ENCODE data around the gene EPB41L1.

The EPB41L1 gene

DNA sequence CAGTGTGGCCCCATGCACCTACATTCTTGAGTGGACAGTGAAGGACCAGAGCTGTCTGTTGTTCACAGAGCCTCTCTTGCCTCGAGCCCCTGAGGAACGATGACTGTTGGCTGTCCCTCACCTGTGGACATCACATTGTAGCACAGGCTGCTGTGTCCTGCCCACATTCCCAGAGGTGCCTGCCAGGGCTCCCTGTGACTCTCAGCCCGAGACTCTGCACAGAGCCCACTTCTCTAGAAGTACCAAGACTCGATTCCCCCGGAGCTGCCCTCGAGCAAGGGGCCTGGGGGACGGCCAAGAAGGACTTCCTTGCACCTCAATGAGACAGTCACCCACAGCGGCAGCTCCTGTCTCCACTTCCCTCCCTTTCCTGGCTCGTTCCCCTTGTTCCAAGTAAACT lies 123.0 kb downstream of the EPB41L1 start:
- H3K4me3 ChIP-seq (ENCODE audit: low read length), result no peak overlapping the region
- TF ChIP-seq, protein P1, sequence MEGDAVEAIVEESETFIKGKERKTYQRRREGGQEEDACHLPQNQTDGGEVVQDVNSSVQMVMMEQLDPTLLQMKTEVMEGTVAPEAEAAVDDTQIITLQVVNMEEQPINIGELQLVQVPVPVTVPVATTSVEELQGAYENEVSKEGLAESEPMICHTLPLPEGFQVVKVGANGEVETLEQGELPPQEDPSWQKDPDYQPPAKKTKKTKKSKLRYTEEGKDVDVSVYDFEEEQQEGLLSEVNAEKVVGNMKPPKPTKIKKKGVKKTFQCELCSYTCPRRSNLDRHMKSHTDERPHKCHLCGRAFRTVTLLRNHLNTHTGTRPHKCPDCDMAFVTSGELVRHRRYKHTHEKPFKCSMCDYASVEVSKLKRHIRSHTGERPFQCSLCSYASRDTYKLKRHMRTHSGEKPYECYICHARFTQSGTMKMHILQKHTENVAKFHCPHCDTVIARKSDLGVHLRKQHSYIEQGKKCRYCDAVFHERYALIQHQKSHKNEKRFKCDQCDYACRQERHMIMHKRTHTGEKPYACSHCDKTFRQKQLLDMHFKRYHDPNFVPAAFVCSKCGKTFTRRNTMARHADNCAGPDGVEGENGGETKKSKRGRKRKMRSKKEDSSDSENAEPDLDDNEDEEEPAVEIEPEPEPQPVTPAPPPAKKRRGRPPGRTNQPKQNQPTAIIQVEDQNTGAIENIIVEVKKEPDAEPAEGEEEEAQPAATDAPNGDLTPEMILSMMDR (conservative IDR thresholded peaks at IDR 0.05; ENCODE audit: low read depth, low read length), result no peak
- no peak for DNase-seq (ENCODE audit: low read depth)

DNA sequence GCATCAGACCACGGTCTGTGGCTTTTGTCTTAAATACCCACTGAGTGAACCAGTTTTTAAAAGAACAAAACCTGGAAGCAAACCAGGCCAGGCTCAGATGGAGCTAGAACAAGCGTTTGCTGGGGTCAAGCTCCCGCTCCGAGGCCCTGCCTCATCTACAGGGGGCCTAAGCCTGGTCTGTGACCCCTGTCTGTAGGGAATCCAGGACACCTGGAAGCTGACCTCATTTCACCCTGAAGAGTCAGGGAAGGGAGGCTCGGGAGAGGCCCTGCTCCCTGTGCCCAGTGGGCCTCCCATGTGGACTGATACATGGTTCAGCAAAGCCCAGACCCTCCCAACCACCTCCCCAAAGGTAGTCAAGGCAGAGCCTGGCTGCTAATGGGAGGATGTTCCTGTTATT lies 124.8 kb downstream of the EPB41L1 start:
- H3K4me3 ChIP-seq (ENCODE audit: low read length), result no peak overlapping the region
- TF ChIP-seq, protein P1 (conservative IDR thresholded peaks at IDR 0.05; ENCODE audit: low read depth, low read length), result no peak
- DNase-seq (ENCODE audit: low read depth), result no peak

DNA sequence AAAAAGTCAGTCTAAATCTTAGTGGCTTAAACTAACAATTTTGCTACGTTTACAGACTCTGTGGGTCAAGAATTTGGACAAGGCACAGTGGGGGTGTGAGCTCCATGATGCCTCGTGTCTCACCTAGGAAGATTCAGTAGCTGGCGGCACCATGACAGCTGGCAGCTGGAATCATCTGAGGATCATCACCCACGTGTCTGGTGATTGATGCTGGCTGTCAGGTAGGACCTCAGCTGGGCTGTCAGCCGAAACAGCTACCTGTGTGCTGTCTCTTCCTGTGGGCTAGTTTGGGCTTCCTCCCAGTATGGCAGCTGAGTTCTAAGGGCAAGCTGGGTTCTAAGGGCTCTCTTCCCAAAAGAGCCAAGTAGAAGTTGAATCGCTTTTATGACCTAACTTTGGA lies 125.2 kb downstream of the EPB41L1 start:
- TF ChIP-seq, protein P1 (conservative IDR thresholded peaks at IDR 0.05; ENCODE audit: low read depth, low read length), result no peak
- no peak overlapping the region for H3K4me3 ChIP-seq (ENCODE audit: low read length)
- DNase-seq (ENCODE audit: low read depth), result no peak

DNA sequence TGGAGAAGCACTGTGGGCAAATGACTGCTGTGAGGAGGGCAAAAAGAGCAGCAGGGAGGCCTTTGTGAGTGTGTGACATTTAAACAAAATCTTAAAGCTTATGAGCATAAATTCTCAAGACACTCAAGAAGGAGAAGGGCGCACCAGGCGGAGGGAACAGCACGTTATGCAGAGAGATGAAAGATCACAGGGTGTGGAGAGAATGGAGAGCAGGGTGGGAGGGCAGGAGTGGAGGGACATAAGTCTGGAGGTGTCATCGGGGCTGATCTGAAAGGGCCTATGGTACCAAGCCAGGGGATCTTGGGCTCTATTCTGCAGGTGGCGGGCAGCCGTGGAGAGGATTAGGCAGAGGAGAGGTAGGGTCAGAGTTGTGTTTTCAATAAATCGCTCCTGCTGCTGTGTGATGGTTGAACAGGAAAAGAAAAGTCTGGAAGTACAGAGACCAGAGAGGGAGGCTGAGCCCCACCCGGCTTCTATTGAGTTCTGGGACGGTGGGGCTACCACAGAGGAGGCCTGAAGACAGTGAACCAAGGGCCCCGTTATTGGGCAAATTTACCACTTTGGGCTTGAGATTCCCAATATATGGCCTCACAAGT lies 127.3 kb downstream of the EPB41L1 start:
- DNase-seq (ENCODE audit: low read depth), result no peak
- TF ChIP-seq, protein P1 (conservative IDR thresholded peaks at IDR 0.05; ENCODE audit: low read depth, low read length), result no peak

More for the DNA sequence above, 127.3 kb downstream of the EPB41L1 start:
- H3K4me3 ChIP-seq (ENCODE audit: low read length), result no peak overlapping the region

Measured in retinal pigment epithelial cell (primary cell).